A204.1 (cell line): ENCODE data around the gene CIAO2B.
"Not testable (repeated sequence)": the region's sequence is repeated elsewhere in the genome, so short reads cannot be mapped to it uniquely, and the experiment has no call there.

Source experiments
- FAIRE-seq: peaks from 2 replicates; lab custom pipeline; 2012; peaks lifted over from hg19 to GRCh38; lab: Jason Lieb, UNC

CIAO2B gene

GRCh38 chr16:66903544-66904427 is 30.4 kb downstream of the CIAO2B start:
- FAIRE-seq, result no peak

- FAIRE-seq, result no peak
These were observed 31.3 kb downstream of the CIAO2B start for GRCh38 chr16:66902648-66903543.

GRCh38 chr16:66901626-66902025 is 32.6 kb downstream of the CIAO2B start:
- no peak for FAIRE-seq

GRCh38 chr16:66900721-66901441 is 33.3 kb downstream of the CIAO2B start:
- FAIRE-seq, result no peak

GRCh38 chr16:66899945-66900710 is 34.1 kb downstream of the CIAO2B start:
- FAIRE-seq, result no peak

- FAIRE-seq, result no peak
These were observed 34.8 kb downstream of the CIAO2B start for GRCh38 chr16:66899310-66899944.

GRCh38 chr16:66898933-66899309 is 35.3 kb downstream of the CIAO2B start:
- FAIRE-seq, result no peak

- FAIRE-seq, result no peak
These were observed 36.0 kb downstream of the CIAO2B start for GRCh38 chr16:66898207-66898606.

GRCh38 chr16:66896682-66897081 is 37.5 kb downstream of the CIAO2B start:
- FAIRE-seq, result not testable (repeated sequence)

GRCh38 chr16:66895999-66896398 is 38.2 kb downstream of the CIAO2B start:
- no peak for FAIRE-seq

GRCh38 chr16:66895689-66895979 is 38.6 kb downstream of the CIAO2B start:
- FAIRE-seq, result no peak

- FAIRE-seq, result no peak
These were observed 39.1 kb downstream of the CIAO2B start for GRCh38 chr16:66894948-66895688.

GRCh38 chr16:66894055-66894454 is 40.1 kb downstream of the CIAO2B start:
- FAIRE-seq, result no peak

GRCh38 chr16:66891797-66892196 is 42.4 kb downstream of the CIAO2B start:
- no peak for FAIRE-seq

GRCh38 chr16:66891360-66891759 is 42.8 kb downstream of the CIAO2B start:
- FAIRE-seq, result no peak

GRCh38 chr16:66890799-66891198 is 43.4 kb downstream of the CIAO2B start:
- no peak for FAIRE-seq

GRCh38 chr16:66889622-66890021 is 44.6 kb downstream of the CIAO2B start:
- no peak for FAIRE-seq

GRCh38 chr16:66888647-66889615 is 45.3 kb downstream of the CIAO2B start:
- no peak for FAIRE-seq

GRCh38 chr16:66886914-66887313 is 47.3 kb downstream of the CIAO2B start:
- no peak for FAIRE-seq

- no peak for FAIRE-seq
These were observed 47.9 kb downstream of the CIAO2B start for GRCh38 chr16:66886321-66886720.
